Neuronal stem cell (in vitro differentiated cells): ENCODE measurements around the gene ARSG.

Experiments
- DNase-seq: peaks from one replicate; pipeline ENCODE4 v3.0.0-alpha.2; 2013; ENCODE audit warnings: low spot score
- H2AFZ ChIP-seq: one replicate; pipeline ENCODE4 v1.6.1; 2013; ENCODE audit warnings: mild to moderate bottlenecking, low read length, inconsistent platforms
- H2AK5ac ChIP-seq: 2 replicates; pipeline ENCODE4 v1.6.1; 2013; ENCODE audit warnings: low read depth, mild to moderate bottlenecking, inconsistent platforms, low read length, moderate library complexity, mixed read lengths
- H2BK120ac ChIP-seq: 2 replicates; pipeline ENCODE4 v1.6.1; 2013; ENCODE audit warnings: low read depth, mild to moderate bottlenecking, inconsistent platforms, low read length, moderate library complexity, mixed read lengths
- H2BK12ac ChIP-seq: one replicate; pipeline ENCODE4 v1.6.1; 2013; ENCODE audit warnings: low read length, inconsistent platforms
- H2BK15ac ChIP-seq: 2 replicates; pipeline ENCODE4 v1.6.1; 2013; ENCODE audit warnings: mild to moderate bottlenecking, low read length, inconsistent platforms, mixed read lengths
- H2BK5ac ChIP-seq: one replicate; pipeline ENCODE4 v1.6.1; 2013; ENCODE audit warnings: inconsistent platforms, mild to moderate bottlenecking, low read length, moderate library complexity
- H3K14ac ChIP-seq: one replicate; pipeline ENCODE4 v1.6.1; 2013; ENCODE audit warnings: low read length, inconsistent platforms
- H3K18ac ChIP-seq: 2 replicates; pipeline ENCODE4 v1.6.1; 2013; ENCODE audit warnings: low read length, inconsistent platforms
- H3K23ac ChIP-seq: 2 replicates; pipeline ENCODE4 v1.6.1; 2013; ENCODE audit warnings: low read depth, mild to moderate bottlenecking, mixed read lengths, low read length, inconsistent platforms; ENCODE audit not compliant: poor library complexity
- H3K27ac ChIP-seq: replicated peaks from 3 replicates; pipeline ENCODE4 v1.5.1; 2013; ENCODE audit warnings: low read length, inconsistent platforms
- H3K27me3 ChIP-seq, 3 experiments: 2 replicates each; pipeline ENCODE4 v1.6.1; 2013; ENCODE audit warnings: low read length in 3 of 3, mild to moderate bottlenecking in 2 of 3, inconsistent platforms in 1 of 3, low read depth in 1 of 3, mixed read lengths in 1 of 3, moderate library complexity in 1 of 3; ENCODE audit not compliant: control insufficient read depth in 3 of 3, insufficient read depth in 3 of 3
- H3K36me3 ChIP-seq, 2 donors: replicated peaks in 1 of 2; 2 replicates each; pipeline ENCODE4 v1.6.1; 2013; ENCODE audit warnings: low read length in 2 of 2; ENCODE audit not compliant: control insufficient read depth in 2 of 2, insufficient read depth in 2 of 2
- H3K4ac ChIP-seq: 2 replicates; pipeline ENCODE4 v1.6.1; 2013; ENCODE audit warnings: inconsistent platforms, mild to moderate bottlenecking, low read length, moderate library complexity
- H3K4me1 ChIP-seq, 2 donors: 1 replicate in 1 of 2; 2 replicates in 1 of 2; pipeline ENCODE4 v1.6.1; 2013; ENCODE audit warnings: low read length in 2 of 2, low read depth in 1 of 2; ENCODE audit not compliant: control insufficient read depth in 2 of 2, insufficient read depth in 1 of 2
- H3K4me2 ChIP-seq: one replicate; pipeline ENCODE4 v1.6.1; 2013; ENCODE audit warnings: mild to moderate bottlenecking, low read length, inconsistent platforms; ENCODE audit not compliant: insufficient read depth, poor library complexity, severe bottlenecking
- H3K4me3 ChIP-seq, 2 donors: 2 replicates each; pipeline ENCODE4 v1.5.1; 2013; ENCODE audit warnings: low read length in 2 of 2, mild to moderate bottlenecking in 2 of 2, inconsistent platforms in 1 of 2, moderate library complexity in 1 of 2
- H3K79me1 ChIP-seq: one replicate; pipeline ENCODE4 v1.6.1; 2013; ENCODE audit warnings: low read depth, mild to moderate bottlenecking, inconsistent platforms, low read length, moderate library complexity
- H3K9ac ChIP-seq: one replicate; pipeline ENCODE4 v1.6.1; 2013; ENCODE audit warnings: mild to moderate bottlenecking, low read depth, low read length, inconsistent platforms; ENCODE audit not compliant: poor library complexity
- H3K9me3 ChIP-seq, 2 donors: replicated peaks in 1 of 2; 2 replicates each; pipeline versions ENCODE3 to v1.6.1; 2013; ENCODE audit warnings: low read length in 2 of 2, mild to moderate bottlenecking in 2 of 2, inconsistent platforms in 1 of 2, low read depth in 1 of 2, mixed read lengths in 1 of 2, moderate library complexity in 1 of 2; ENCODE audit not compliant: control insufficient read depth in 2 of 2, insufficient read depth in 1 of 2
- H4K8ac ChIP-seq: one replicate; pipeline ENCODE4 v1.6.1; 2013; ENCODE audit warnings: low read depth, mild to moderate bottlenecking, inconsistent platforms, low read length, moderate library complexity
- H4K91ac ChIP-seq: one replicate; pipeline ENCODE4 v1.6.1; 2013; ENCODE audit warnings: low read length, low read depth, mild to moderate bottlenecking, inconsistent platforms; ENCODE audit not compliant: poor library complexity
- WGBS, 2 donors: extraction: QIAGEN DNeasy Blood & Tissue Kit; methylation state at CpG; one replicate each; pipeline ENCODE4 v1.1.7; 2013; ENCODE audit warnings: missing lambda C conversion rate in 2 of 2, mixed read lengths in 1 of 2; ENCODE audit not compliant: insufficient read length in 2 of 2, insufficient replicate concordance in 1 of 2; ENCODE audit errors: extremely low coverage in 2 of 2; 5-methylcytosine and 5-hydroxymethylcytosine counted together

ARSG gene

GRCh38 chr17:68443972-68444464 lies 152.7 kb downstream of the ARSG start:
- no peak overlapping the region for H3K27ac ChIP-seq
- no peak overlapping the region for H3K18ac ChIP-seq
- H2AFZ ChIP-seq = no peak overlapping the region
- no peak overlapping the region for H3K23ac ChIP-seq
- H2AK5ac ChIP-seq = no peak overlapping the region
- no peak overlapping the region for H3K4me3 ChIP-seq
- H4K91ac ChIP-seq = no peak overlapping the region
- H4K8ac ChIP-seq = no peak overlapping the region
- H3K4me1 ChIP-seq = no peaks in the 10 kb centered on the region
- DNase-seq = no peak
- H3K9ac ChIP-seq = no peak overlapping the region
- no peak overlapping the region for H3K4me2 ChIP-seq
- H2BK120ac ChIP-seq = no peak overlapping the region
- H3K27me3 ChIP-seq = no peaks in the 10 kb centered on the region
- no peaks in the 10 kb centered on the region for H3K9me3 ChIP-seq
- no peaks in the 10 kb centered on the region for H3K36me3 ChIP-seq
- no peak overlapping the region for H2BK12ac ChIP-seq
- no peak overlapping the region for H3K4ac ChIP-seq
- H3K79me1 ChIP-seq = no peaks in the 10 kb centered on the region
- H2BK5ac ChIP-seq = no peak overlapping the region
- no peak overlapping the region for H2BK15ac ChIP-seq
- WGBS, 2 donors = no CpG with 5 or more reads among the region's 11 CpGs
- no peak overlapping the region for H3K14ac ChIP-seq

- Histone ChIP-seq H2AFZ (no peak overlapping the region), H2BK12ac (no peak overlapping the region), H2AK5ac (no peak overlapping the region), H3K9me3 (no peaks in the 10 kb centered on the region), H3K4me3 (no peak overlapping the region), H2BK5ac (no peak overlapping the region), H3K36me3 (peaks cover 0 to 13% of the 10 kb centered on the region in 2 donors), H3K27ac (no peak overlapping the region), H3K9ac (no peak overlapping the region), H3K18ac (no peak overlapping the region), H3K4me1 (no peaks in the 10 kb centered on the region), H2BK15ac (no peak overlapping the region), H2BK120ac (no peak overlapping the region), H3K79me1 (no peaks in the 10 kb centered on the region), H3K27me3 (no peaks in the 10 kb centered on the region), H3K14ac (no peak overlapping the region), H4K8ac (no peak overlapping the region), H3K4me2 (no peak overlapping the region), H3K23ac (no peak overlapping the region), H3K4ac (no peak overlapping the region), H4K91ac (no peak overlapping the region)
- DNase-seq = no peak
- no CpG with 5 or more reads among the region's 8 CpGs for WGBS, 2 donors
These were observed 154.4 kb downstream of the ARSG start for GRCh38 chr17:68445671-68446070.

DNA sequence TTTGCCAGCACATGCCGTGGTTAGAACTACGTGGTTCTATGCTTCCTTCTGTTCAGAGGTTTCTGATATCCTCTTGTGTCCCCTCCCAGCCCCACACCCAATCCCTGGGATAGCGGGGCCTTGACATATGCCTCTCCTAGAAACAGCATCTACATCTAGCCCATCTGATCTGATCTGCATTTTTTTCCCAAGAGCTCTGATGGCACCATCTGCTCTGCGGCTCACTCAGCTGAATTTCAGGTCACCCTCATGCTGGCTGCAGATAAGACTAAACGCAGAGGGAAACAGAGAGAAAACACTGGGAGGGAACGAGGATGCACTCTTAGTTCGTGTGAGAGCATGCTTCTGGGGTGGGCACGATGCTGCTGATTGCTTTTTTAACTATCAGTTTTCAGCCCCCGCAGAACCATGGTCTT lies 155.3 kb downstream of the ARSG start:
- Histone ChIP-seq H4K8ac (no peak overlapping the region), H2AK5ac (no peak overlapping the region), H3K4me1 (no peaks in the 10 kb centered on the region), H2BK15ac (no peak overlapping the region), H3K27ac (no peak overlapping the region), H3K27me3 (no peaks in the 10 kb centered on the region), H3K36me3 (peaks cover 0 to 15% of the 10 kb centered on the region in 2 donors), H3K23ac (no peak overlapping the region), H3K9me3 (no peaks in the 10 kb centered on the region), H3K4ac (no peak overlapping the region), H2BK120ac (no peak overlapping the region), H3K9ac (no peak overlapping the region), H3K18ac (no peak overlapping the region), H3K4me2 (no peak overlapping the region), H2AFZ (no peak overlapping the region), H4K91ac (no peak overlapping the region), H3K4me3 (no peak overlapping the region), H3K79me1 (no peaks in the 10 kb centered on the region), H2BK5ac (no peak overlapping the region), H2BK12ac (no peak overlapping the region), H3K14ac (no peak overlapping the region)
- DNase-seq = no peak
- no CpG with 5 or more reads among the region's 9 CpGs for whole genome bisulfite sequencing, 2 donors

DNA sequence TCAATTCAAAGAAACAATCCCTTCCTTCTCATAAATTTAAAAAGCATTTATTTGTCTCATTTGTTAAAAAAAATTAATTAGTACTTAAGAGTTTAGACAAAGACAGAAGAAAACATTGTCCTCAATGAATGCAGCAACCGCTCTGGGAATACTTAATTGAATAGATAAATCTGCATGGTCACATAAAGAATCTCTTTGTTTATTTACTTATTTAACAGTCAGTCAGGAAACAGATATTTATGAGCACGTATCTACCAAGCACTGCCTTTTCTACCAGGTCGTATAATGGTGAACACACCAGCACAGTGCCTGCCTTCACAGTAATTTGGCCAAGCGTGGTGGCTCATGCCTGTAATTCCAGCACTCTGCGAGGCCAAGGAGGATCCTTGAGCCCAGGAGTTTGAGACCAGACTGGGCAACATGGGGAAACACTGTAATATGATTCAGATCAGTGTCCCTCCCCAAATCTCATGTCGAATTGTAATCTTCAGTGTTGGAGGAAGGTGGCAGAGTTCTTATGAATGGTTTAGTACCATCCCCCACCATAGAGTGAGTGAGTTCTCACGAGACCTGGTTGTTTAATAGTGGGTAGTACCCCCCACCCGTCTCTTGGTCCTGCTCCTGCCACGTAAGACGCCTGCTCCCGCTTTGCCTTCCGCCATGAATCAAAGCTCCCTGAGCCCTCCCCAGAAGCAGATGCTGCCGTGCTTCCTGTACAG lies 157.9 kb downstream of the ARSG start:
- Histone ChIP-seq H3K4me1 (no peaks in the 10 kb centered on the region), H3K27ac (no peak overlapping the region), H3K36me3 (peaks cover 0 to 15% of the 10 kb centered on the region in 2 donors), H3K18ac (no peak overlapping the region), H2BK120ac (no peak overlapping the region), H3K14ac (no peak overlapping the region), H3K4me3 (no peak overlapping the region), H4K8ac (no peak overlapping the region), H2BK15ac (no peak overlapping the region), H2BK12ac (no peak overlapping the region), H3K4me2 (no peak overlapping the region), H3K27me3 (no peaks in the 10 kb centered on the region), H3K23ac (no peak overlapping the region), H3K4ac (no peak overlapping the region), H4K91ac (no peak overlapping the region), H3K9ac (no peak overlapping the region), H3K9me3 (no peaks in the 10 kb centered on the region), H2AFZ (no peak overlapping the region), H2BK5ac (no peak overlapping the region), H2AK5ac (no peak overlapping the region), H3K79me1 (no peaks in the 10 kb centered on the region)
- no peak for DNase-seq
- whole genome bisulfite sequencing, 2 donors = no CpG with 5 or more reads among the region's 13 CpGs
